HepG2 (cell line): Measurements from ENCODE around the gene LGALS3. TPM values are rescaled to one million over a fixed set of nuclear protein-coding genes. Genes with fewer than 3 reads are reported as not detected.

Source experiments
- ATAC-seq: fragments of 200-7000 bp; cut with Tn5 transposase; 3 replicates; pipeline ENCODE4 v1.9.1; 2020; ENCODE audit warnings: mild to moderate bottlenecking, moderate library complexity
- BruUV-seq: library from RNA; stranded (reverse); fragments of 400-500 nt; replicated peaks from 2 replicates; lab custom pipeline; 2021; lab: Mats Ljungman, UMichigan
- CTCF ChIA-PET: fragments of 300-600 bp; formaldehyde crosslinking; extraction: SDS; loops from one replicate; lab custom pipeline; 2021; ENCODE audit warnings: low total read pairs, inconsistent platforms, low intra/inter-chr PET ratio; lab: Yijun Ruan, JAX
- POLR2A ChIA-PET: fragments of 350-600 bp; sonication (Branson Sonifier 250); formaldehyde crosslinking; loops from one replicate; lab custom pipeline; 2020; ENCODE audit warnings: antibody characterized with exemption, inconsistent platforms; lab: Yijun Ruan, JAX
- DNase-seq: peaks from one replicate; pipeline ENCODE4 v3.0.0-alpha.2; 2015; ENCODE audit warnings: low spot score
- FAIRE-seq: peaks from 3 replicates; lab custom pipeline; 2011; peaks lifted over from hg19 to GRCh38; lab: Jason Lieb, UNC
- H2AFZ ChIP-seq: one replicate; pipeline ENCODE4 v1.6.1; 2011; ENCODE audit warnings: low read length, inconsistent platforms
- H3K27ac ChIP-seq: fragments of 300-600 bp; 3 replicates; pipeline ENCODE4 v1.8.0; 2011; ENCODE audit warnings: mixed run types, mild to moderate bottlenecking, mixed read lengths, low read length, inconsistent platforms; ENCODE audit not compliant: insufficient read depth; ENCODE audit errors: extremely low read length
- H3K27me3 ChIP-seq, 2 experiments: fragments of 200-600 bp in 1 of 2; 2 replicates in 1 of 2; 3 replicates in 1 of 2; pipeline versions ENCODE4 v1.6.0 to v1.8.0; 2011; ENCODE audit warnings: low read length in 2 of 2, mild to moderate bottlenecking in 2 of 2, moderate library complexity in 2 of 2, inconsistent platforms in 1 of 2; ENCODE audit not compliant: insufficient read depth in 2 of 2, control insufficient read depth in 1 of 2
- H3K36me3 ChIP-seq, 2 experiments: fragments of 200-600 bp in 1 of 2; replicated peaks in 1 of 2; 2 replicates in 1 of 2; 3 replicates in 1 of 2; pipeline versions ENCODE4 v1.5.1 to v1.8.0; 2011; ENCODE audit warnings: low read length in 2 of 2, inconsistent platforms in 1 of 2; ENCODE audit not compliant: insufficient read depth in 2 of 2, control insufficient read depth in 1 of 2
- H3K4me1 ChIP-seq: 2 replicates; pipeline ENCODE4 v1.5.1; 2012; ENCODE audit warnings: low read length, inconsistent platforms; ENCODE audit not compliant: insufficient read depth
- H3K4me2 ChIP-seq: 2 replicates; pipeline ENCODE4 v1.6.0; 2011; ENCODE audit warnings: low read depth, low read length, inconsistent platforms
- H3K4me3 ChIP-seq, 3 experiments: fragments of 200-600 bp in 1 of 3; sonication (generic), shearing (Covaris generic) in 1 of 3; replicated peaks in 1 of 3; 2 replicates each; pipeline ENCODE4 v1.5.1; 2011 to 2016; ENCODE audit warnings: low read length in 3 of 3, inconsistent platforms in 2 of 3, low read depth in 2 of 3, mild to moderate bottlenecking in 2 of 3, control low read depth in 1 of 3, mixed read lengths in 1 of 3; ENCODE audit not compliant: insufficient read depth in 1 of 3
- H3K79me2 ChIP-seq: one replicate; pipeline ENCODE4 v1.6.1; 2011; ENCODE audit warnings: low read length, inconsistent platforms; ENCODE audit not compliant: insufficient read depth
- H3K9ac ChIP-seq: 2 replicates; pipeline ENCODE4 v1.6.0; 2011; ENCODE audit warnings: mild to moderate bottlenecking, low read depth, low read length, inconsistent platforms; ENCODE audit not compliant: insufficient read depth
- H3K9me3 ChIP-seq: 2 replicates; pipeline ENCODE4 v1.5.1; 2012; ENCODE audit warnings: mild to moderate bottlenecking, low read length
- H4K20me1 ChIP-seq: 2 replicates; pipeline ENCODE4 v1.6.0; 2011; ENCODE audit warnings: inconsistent platforms, mild to moderate bottlenecking, low read length, moderate library complexity; ENCODE audit not compliant: insufficient read depth
- ELF4 ChIP-seq: sonication (generic); formaldehyde crosslinking; IDR thresholded peaks from 2 replicates; pipeline ENCODE4 v1.5.0; 2020; ENCODE audit warnings: missing genetic modification reagents, mild to moderate bottlenecking, moderate library complexity, borderline replicate concordance
- TBX3 ChIP-seq: fragments of 450-650 bp; IDR thresholded peaks from 2 replicates; pipeline ENCODE4 v1.6.1; 2017; ENCODE audit warnings: antibody characterized with exemption, mild to moderate bottlenecking, inconsistent platforms, borderline replicate concordance
- ZBTB21 ChIP-seq: sonication (generic); formaldehyde crosslinking; IDR thresholded peaks from 2 replicates; pipeline ENCODE4 v1.4.0; 2020; ENCODE audit warnings: missing genetic modification reagents
- ZNF777 ChIP-seq: sonication (generic); formaldehyde crosslinking; IDR thresholded peaks from 2 replicates; pipeline ENCODE4 v1.4.0; 2020; ENCODE audit warnings: missing genetic modification reagents
- WGBS: methylation state at CpG from one replicate; pipeline ENCODE4 v1.1.6; 2017; ENCODE audit warnings: low lambda C conversion rate; 5-methylcytosine and 5-hydroxymethylcytosine counted together
- in situ Hi-C: cut with HindIII; loops from 2 replicates; pipeline ENCODE4 v1.10.0; 2017; ENCODE audit warnings: low pct_unique_long_range_greater_than_20kb; ENCODE audit not compliant: extremely low pct_ligation_motif_present
- intact Hi-C: fragments of 100-400 bp; cut with micrococcal nuclease; formaldehyde crosslinking; loops from one replicate; pipeline ENCODE4 v1.10.0; 2022; ENCODE audit not compliant: unreplicated experiment
- polyA plus RNA-seq, 8 experiments: library from polyadenylated mRNA; depleted of rRNA in 3 of 8; stranded (reverse) in 7 of 8; unstranded in 1 of 8; fragments of >200 nt; fragmentation: Illumina TruSeq in 4 of 8; extraction: Trizol in 4 of 8; gene quantifications; 2 replicates each; pipeline versions ENCODE4 v1.2.1 to v1.2.3, GENCODE V29; 2011 to 2016; ENCODE audit warnings: low read depth in 4 of 8, missing spikeins in 1 of 8, mixed read lengths in 1 of 8; ENCODE audit not compliant: insufficient read depth in 1 of 8
- total RNA-seq, 5 experiments: library from RNA; depleted of rRNA; stranded (reverse); fragments of >200 nt; fragmentation: Illumina TruSeq; extraction: Trizol; gene quantifications; 2 replicates each; pipeline ENCODE4 v1.2.3, GENCODE V29; 2016; ENCODE audit warnings: low read depth in 1 of 5
- TF ChIP-seq, protein P1 (sequence below): sonication (generic); formaldehyde crosslinking; IDR thresholded peaks from 2 replicates; pipeline ENCODE4 v1.5.0; 2020; ENCODE audit warnings: mild to moderate bottlenecking, missing genetic modification reagents

LGALS3 gene
- total and polyA plus RNA-seq, 2 of the 13 experiments (the other 11 are each of a cell fraction or from before 2014, with no cell fraction given) = 5.0 to 97.4 TPM

GRCh38 chr14:55101698-55102097 is 27.4 kb upstream of the LGALS3 start:
- peak overlapping the region; percentile 83; the same call in 1 of the 2 replicates for H3K4me2 ChIP-seq
- CTCF ChIA-PET = no interaction called here
- no peak overlapping the region for H3K4me3 ChIP-seq
- ATAC-seq (no peak), FAIRE-seq (no peak), DNase-seq (no peak)
- no peaks in the 10 kb centered on the region for H3K36me3 ChIP-seq
- peak overlapping the region; percentile 89 for H3K27ac ChIP-seq
- H2AFZ ChIP-seq = no peak overlapping the region
- peaks cover 44% of the 10 kb centered on the region for H3K4me1 ChIP-seq
- intact Hi-C loops = loop anchor here (2.0 kb wide), 1 partner anchor 27 kb away; the partner anchor contains the start of gene LGALS3
- H3K79me2 ChIP-seq = no peaks in the 10 kb centered on the region
- peak overlapping the region; percentile 78 for H3K9ac ChIP-seq
- no peaks in the 10 kb centered on the region for H4K20me1 ChIP-seq
- WGBS = 93% methylated on average over 5 of the region's 5 CpGs
- BruUV-seq = no TSS peak
- 0 out of 2 replicates have a peak, but pooled peaks have one; percentile 3 for TF ChIP-seq ELF4 (CRISPR knock-in tag)
- no peak for TF ChIP-seq ZBTB21 (CRISPR knock-in tag)
- TF ChIP-seq, protein P1, sequence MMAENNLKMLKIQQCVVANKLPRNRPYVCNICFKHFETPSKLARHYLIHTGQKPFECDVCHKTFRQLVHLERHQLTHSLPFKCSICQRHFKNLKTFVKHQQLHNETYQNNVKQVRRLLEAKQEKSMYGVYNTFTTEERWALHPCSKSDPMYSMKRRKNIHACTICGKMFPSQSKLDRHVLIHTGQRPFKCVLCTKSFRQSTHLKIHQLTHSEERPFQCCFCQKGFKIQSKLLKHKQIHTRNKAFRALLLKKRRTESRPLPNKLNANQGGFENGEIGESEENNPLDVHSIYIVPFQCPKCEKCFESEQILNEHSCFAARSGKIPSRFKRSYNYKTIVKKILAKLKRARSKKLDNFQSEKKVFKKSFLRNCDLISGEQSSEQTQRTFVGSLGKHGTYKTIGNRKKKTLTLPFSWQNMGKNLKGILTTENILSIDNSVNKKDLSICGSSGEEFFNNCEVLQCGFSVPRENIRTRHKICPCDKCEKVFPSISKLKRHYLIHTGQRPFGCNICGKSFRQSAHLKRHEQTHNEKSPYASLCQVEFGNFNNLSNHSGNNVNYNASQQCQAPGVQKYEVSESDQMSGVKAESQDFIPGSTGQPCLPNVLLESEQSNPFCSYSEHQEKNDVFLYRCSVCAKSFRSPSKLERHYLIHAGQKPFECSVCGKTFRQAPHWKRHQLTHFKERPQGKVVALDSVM (CRISPR knock-in tag) = peak; percentile 76; the same call in 1 of the 2 replicates
- 0 out of 2 replicates have a peak, but pooled peaks have one; percentile 6 for TF ChIP-seq ZNF777
- no peak for TF ChIP-seq TBX3
- TF ChIP-seq, all 625 proteins: peak for 3
- H3K9me3 ChIP-seq = no peaks in the 10 kb centered on the region
- POLR2A ChIA-PET = interaction anchor here (0.8 to 2.8 kb wide), 4 partner anchors 9 to 75 kb away, joined by 3 to 19 read pairs (median 4); partner anchors contain the start of genes LGALS3, SOCS4 and WDHD1
- H3K27me3 ChIP-seq = no peaks in the 10 kb centered on the region
- in situ Hi-C loops = no loop called here
